ENCODE results near the gene TOP2B. TPM values are rescaled to one million over a fixed set of nuclear protein-coding genes. Genes with fewer than 3 reads are reported as not detected.

Gene TOP2B
- total RNA-seq, 2 experiments from 2014 or later, result 114 TPM

GRCh38 chr3:25567806-25568524, 96.7 kb downstream of the TOP2B start:
- CTCF ChIA-PET, result no interaction called here
- DNase-seq, result no peak
- Mint-ChIP-seq H3K4me1 (no peaks in the 10 kb centered on the region), H3K4me3 (no peak overlapping the region), H3K9me3 (no peaks in the 10 kb centered on the region), H3K27ac (no peak overlapping the region), H3K36me3 (ENCODE audit: low read depth) (no peaks in the 10 kb centered on the region), H3K27me3 (no peaks in the 10 kb centered on the region)
- POLR2A ChIA-PET, result no interaction called here

GRCh38 chr3:25567388-25567787, 97.3 kb downstream of the TOP2B start:
- no peaks in the 10 kb centered on the region for H3K27me3 Mint-ChIP-seq
- ChIA-PET POLR2A (no interaction called here), CTCF (no interaction called here)
- H3K27ac Mint-ChIP-seq, result no peak overlapping the region
- no peaks in the 10 kb centered on the region for H3K36me3 Mint-ChIP-seq (ENCODE audit: low read depth)
- no peak overlapping the region for H3K4me3 Mint-ChIP-seq
- H3K9me3 Mint-ChIP-seq, result no peaks in the 10 kb centered on the region
- H3K4me1 Mint-ChIP-seq, result no peaks in the 10 kb centered on the region
- DNase-seq, result no peak

GRCh38 chr3:25566358-25566920, 98.3 kb downstream of the TOP2B start:
- no peaks in the 10 kb centered on the region for H3K4me1 Mint-ChIP-seq
- no peaks in the 10 kb centered on the region for H3K9me3 Mint-ChIP-seq
- ChIA-PET POLR2A (no interaction called here), CTCF (no interaction called here)
- DNase-seq, result no peak
- H3K27ac Mint-ChIP-seq, result no peak overlapping the region
- H3K27me3 Mint-ChIP-seq, result no peaks in the 10 kb centered on the region
- no peak overlapping the region for H3K4me3 Mint-ChIP-seq
- no peaks in the 10 kb centered on the region for H3K36me3 Mint-ChIP-seq (ENCODE audit: low read depth)

- Mint-ChIP-seq H3K27me3 (no peaks in the 10 kb centered on the region), H3K4me3 (no peak overlapping the region), H3K4me1 (no peaks in the 10 kb centered on the region), H3K9me3 (no peaks in the 10 kb centered on the region), H3K36me3 (ENCODE audit: low read depth) (no peaks in the 10 kb centered on the region), H3K27ac (no peak overlapping the region)
- DNase-seq, result no peak
- ChIA-PET CTCF (no interaction called here), POLR2A (no interaction called here)
Measured at GRCh38 chr3:25565807-25566206, 98.9 kb downstream of the TOP2B start.

GRCh38 chr3:25564075-25564474, 100.6 kb downstream of the TOP2B start:
- no peak for DNase-seq
- ChIA-PET POLR2A (no interaction called here), CTCF (no interaction called here)
- H3K4me3 Mint-ChIP-seq, result no peak overlapping the region
- H3K4me1 Mint-ChIP-seq, result no peaks in the 10 kb centered on the region
- no peaks in the 10 kb centered on the region for H3K9me3 Mint-ChIP-seq
- no peak overlapping the region for H3K27ac Mint-ChIP-seq
- no peaks in the 10 kb centered on the region for H3K36me3 Mint-ChIP-seq (ENCODE audit: low read depth)
- no peaks in the 10 kb centered on the region for H3K27me3 Mint-ChIP-seq

GRCh38 chr3:25563601-25564000, 101.1 kb downstream of the TOP2B start:
- no peaks in the 10 kb centered on the region for H3K9me3 Mint-ChIP-seq
- ChIA-PET POLR2A (no interaction called here), CTCF (no interaction called here)
- no peak for DNase-seq
- no peak overlapping the region for H3K27ac Mint-ChIP-seq
- no peak overlapping the region for H3K4me3 Mint-ChIP-seq
- no peaks in the 10 kb centered on the region for H3K4me1 Mint-ChIP-seq
- H3K27me3 Mint-ChIP-seq, result no peaks in the 10 kb centered on the region
- no peaks in the 10 kb centered on the region for H3K36me3 Mint-ChIP-seq (ENCODE audit: low read depth)

GRCh38 chr3:25558796-25559195, 105.9 kb downstream of the TOP2B start:
- CTCF ChIA-PET, result no interaction called here
- H3K4me3 Mint-ChIP-seq, result no peak overlapping the region
- H3K27ac Mint-ChIP-seq, result no peak overlapping the region
- POLR2A ChIA-PET, result no interaction called here
- DNase-seq, result no peak
- H3K27me3 Mint-ChIP-seq, result no peaks in the 10 kb centered on the region
- H3K4me1 Mint-ChIP-seq, result no peaks in the 10 kb centered on the region
- H3K9me3 Mint-ChIP-seq, result no peaks in the 10 kb centered on the region
- no peaks in the 10 kb centered on the region for H3K36me3 Mint-ChIP-seq (ENCODE audit: low read depth)

GRCh38 chr3:25558121-25558520, 106.6 kb downstream of the TOP2B start:
- H3K36me3 Mint-ChIP-seq (ENCODE audit: low read depth), result no peaks in the 10 kb centered on the region
- POLR2A ChIA-PET, result no interaction called here
- no peak for DNase-seq
- no peak overlapping the region for H3K4me3 Mint-ChIP-seq
- H3K27me3 Mint-ChIP-seq, result no peaks in the 10 kb centered on the region
- no peaks in the 10 kb centered on the region for H3K9me3 Mint-ChIP-seq
- CTCF ChIA-PET, result no interaction called here
- H3K27ac Mint-ChIP-seq, result no peak overlapping the region
- no peaks in the 10 kb centered on the region for H3K4me1 Mint-ChIP-seq

GRCh38 chr3:25557694-25558093, 107.0 kb downstream of the TOP2B start:
- Mint-ChIP-seq H3K4me3 (no peak overlapping the region), H3K9me3 (no peaks in the 10 kb centered on the region), H3K27me3 (no peaks in the 10 kb centered on the region), H3K27ac (no peak overlapping the region), H3K4me1 (no peaks in the 10 kb centered on the region), H3K36me3 (ENCODE audit: low read depth) (no peaks in the 10 kb centered on the region)
- POLR2A ChIA-PET, result no interaction called here
- CTCF ChIA-PET, result no interaction called here
- no peak for DNase-seq

- Mint-ChIP-seq H3K27me3 (no peaks in the 10 kb centered on the region), H3K4me3 (no peak overlapping the region), H3K9me3 (no peaks in the 10 kb centered on the region), H3K4me1 (no peaks in the 10 kb centered on the region), H3K36me3 (ENCODE audit: low read depth) (no peaks in the 10 kb centered on the region), H3K27ac (no peak overlapping the region)
- CTCF ChIA-PET, result no interaction called here
- no peak for DNase-seq
- POLR2A ChIA-PET, result no interaction called here
Measured at GRCh38 chr3:25556447-25556846, 108.3 kb downstream of the TOP2B start.

- no peaks in the 10 kb centered on the region for H3K9me3 Mint-ChIP-seq
- ChIA-PET CTCF (no interaction called here), POLR2A (no interaction called here)
- H3K27ac Mint-ChIP-seq, result no peak overlapping the region
- H3K36me3 Mint-ChIP-seq (ENCODE audit: low read depth), result no peaks in the 10 kb centered on the region
- no peak for DNase-seq
- H3K4me3 Mint-ChIP-seq, result no peak overlapping the region
- H3K27me3 Mint-ChIP-seq, result no peaks in the 10 kb centered on the region
- no peaks in the 10 kb centered on the region for H3K4me1 Mint-ChIP-seq
Measured at GRCh38 chr3:25555695-25556437, 108.8 kb downstream of the TOP2B start.

GRCh38 chr3:25554376-25554775, 110.3 kb downstream of the TOP2B start:
- Mint-ChIP-seq H3K27me3 (no peaks in the 10 kb centered on the region), H3K4me1 (no peaks in the 10 kb centered on the region), H3K36me3 (ENCODE audit: low read depth) (no peaks in the 10 kb centered on the region), H3K9me3 (no peaks in the 10 kb centered on the region), H3K4me3 (no peak overlapping the region), H3K27ac (no peak overlapping the region)
- ChIA-PET CTCF (no interaction called here), POLR2A (no interaction called here)
- DNase-seq, result no peak

- DNase-seq, result no peak
Measured at GRCh38 chr3:25552251-25552650, 112.5 kb downstream of the TOP2B start.

GRCh38 chr3:25548836-25549235, 115.9 kb downstream of the TOP2B start:
- no peak overlapping the region for H3K4me3 Mint-ChIP-seq
- H3K27me3 Mint-ChIP-seq, result no peaks in the 10 kb centered on the region
- H3K36me3 Mint-ChIP-seq (ENCODE audit: low read depth), result no peaks in the 10 kb centered on the region
- POLR2A ChIA-PET, result no interaction called here
- no peak overlapping the region for H3K27ac Mint-ChIP-seq
- no peaks in the 10 kb centered on the region for H3K9me3 Mint-ChIP-seq
- CTCF ChIA-PET, result no interaction called here
- no peaks in the 10 kb centered on the region for H3K4me1 Mint-ChIP-seq
- no peak for DNase-seq

More at GRCh38 chr3:25552251-25552650, 112.5 kb downstream of the TOP2B start:
- Mint-ChIP-seq H3K4me1 (no peaks in the 10 kb centered on the region), H3K27me3 (no peaks in the 10 kb centered on the region), H3K4me3 (no peak overlapping the region), H3K9me3 (no peaks in the 10 kb centered on the region), H3K36me3 (ENCODE audit: low read depth) (no peaks in the 10 kb centered on the region), H3K27ac (no peak overlapping the region)
- ChIA-PET CTCF (no interaction called here), POLR2A (no interaction called here)

Data from activated CD4-positive, alpha-beta memory T cell treated with anti-CD3 and anti-CD28 coated beads, Interleukin-2, amount 10 ng/mL, durations not matched to agents 7 days and 5 days (primary cell).